ENCODE results near the gene MIEF1.
"Not testable (repeated sequence)": the region's sequence is repeated elsewhere in the genome, so short reads cannot be mapped to it uniquely, and the experiment has no call there.

The MIEF1 gene

GRCh38 chr22:39490966-39491680, 11.0 kb upstream of the MIEF1 start:
- no peak for DNase-seq

- no peak for DNase-seq
Observed at GRCh38 chr22:39491696-39492095, 10.4 kb upstream of the MIEF1 start.

- no peak for DNase-seq
Observed at GRCh38 chr22:39492186-39492585, 9.9 kb upstream of the MIEF1 start.

- no peak for DNase-seq
Observed at GRCh38 chr22:39493759-39494158, 8.3 kb upstream of the MIEF1 start.

- no peak for DNase-seq
Observed at GRCh38 chr22:39494471-39495120, 7.5 kb upstream of the MIEF1 start.

- peak; percentile 69 for DNase-seq
Observed at GRCh38 chr22:39496131-39496838, 5.8 kb upstream of the MIEF1 start.

GRCh38 chr22:39497429-39497828, 4.7 kb upstream of the MIEF1 start:
- DNase-seq: no peak

- DNase-seq: no peak
Observed at GRCh38 chr22:39498368-39498767, 3.7 kb upstream of the MIEF1 start.

GRCh38 chr22:39498802-39499201, 3.3 kb upstream of the MIEF1 start:
- no peak for DNase-seq

GRCh38 chr22:39500101-39500500, 2.0 kb upstream of the MIEF1 start:
- DNase-seq: no peak

- DNase-seq: no peak
Observed at GRCh38 chr22:39501644-39502108, 414 bp upstream of the MIEF1 start.

- DNase-seq: no peak
Observed at GRCh38 chr22:39502789-39503409, 809 bp downstream of the MIEF1 start.

GRCh38 chr22:39503630-39504029, 1.5 kb downstream of the MIEF1 start:
- no peak for DNase-seq

- DNase-seq: no peak
Observed at GRCh38 chr22:39504071-39504470, 2.0 kb downstream of the MIEF1 start.

- DNase-seq: not testable (repeated sequence)
Observed at GRCh38 chr22:39507021-39507420, 4.9 kb downstream of the MIEF1 start.

GRCh38 chr22:39508393-39508792, 6.3 kb downstream of the MIEF1 start:
- DNase-seq: no peak

GRCh38 chr22:39510529-39511149, 8.5 kb downstream of the MIEF1 start:
- no peak for DNase-seq

- DNase-seq: no peak
Observed at GRCh38 chr22:39511226-39511625, 9.1 kb downstream of the MIEF1 start.

GRCh38 chr22:39512026-39512425, 9.9 kb downstream of the MIEF1 start:
- DNase-seq: no peak

- no peak for DNase-seq
Observed at GRCh38 chr22:39513791-39514190, 11.7 kb downstream of the MIEF1 start.

- DNase-seq: peak; percentile 57
Observed at GRCh38 chr22:39514373-39514973, 12.4 kb downstream of the MIEF1 start.

GRCh38 chr22:39515266-39516050, 13.4 kb downstream of the MIEF1 start:
- DNase-seq: no peak

Measured in activated naive CD4-positive, alpha-beta T cell treated with anti-CD3 and anti-CD28 coated beads, Interleukin-2, amount 50 U/mL, for 16 hours (primary cell).